K562 (cell line): Measurements from ENCODE around the gene ZNF655. TPM values are rescaled to one million over a fixed set of nuclear protein-coding genes. Genes with fewer than 3 reads are reported as not detected.

Experiments used
- ARNT ChIP-seq, 2 experiments: fragments of 450-650 bp; IDR thresholded peaks; 2 replicates each; pipeline ENCODE4 v1.6.1; 2016; ENCODE audit warnings: mild to moderate bottlenecking in 1 of 2
- CBFA2T3 ChIP-seq: fragments of 450-650 bp; IDR thresholded peaks from 2 replicates; pipeline ENCODE4 v1.6.1; 2017
- CHCHD3 ChIP-seq: fragments of 250-450 bp; sonication (Bioruptor Pico); IDR thresholded peaks from 2 replicates; pipeline ENCODE4 v2.1.2; 2022; ENCODE audit warnings: mild to moderate bottlenecking
- EP300 ChIP-seq: IDR thresholded peaks from 2 replicates; pipeline ENCODE4 v1.6.1; 2012; ENCODE audit warnings: low read length, improper control_type of control experiment
- ETV5 ChIP-seq: sonication (generic); formaldehyde crosslinking; IDR thresholded peaks from 2 replicates; pipeline ENCODE4 v1.4.0; 2020; ENCODE audit warnings: low read depth, mild to moderate bottlenecking, missing genetic modification reagents
- FOXA3 ChIP-seq, 2 experiments: fragments of 450-650 bp in 1 of 2; sonication (generic) in 1 of 2; formaldehyde crosslinking; IDR thresholded peaks in 1 of 2; conservative IDR thresholded peaks in 1 of 2; 2 replicates each; pipeline versions ENCODE4 v1.4.0 to v1.8.0; 2020 to 2022; ENCODE audit warnings: mild to moderate bottlenecking in 2 of 2, missing genetic modification reagents in 1 of 2
- KAT8 ChIP-seq: fragments of 450-650 bp; IDR thresholded peaks from 2 replicates; pipeline ENCODE4 v1.6.1; 2016; ENCODE audit warnings: low read depth, mild to moderate bottlenecking
- KDM2B ChIP-seq: fragments of 250-450 bp; sonication (Bioruptor Pico); IDR thresholded peaks from 2 replicates; pipeline ENCODE4 v1.8.0; 2021; ENCODE audit warnings: mild to moderate bottlenecking, moderate library complexity
- NFIX ChIP-seq: fragments of 250-450 bp; sonication (Bioruptor Pico); IDR thresholded peaks from 2 replicates; pipeline ENCODE4 v1.4.0; 2020; ENCODE audit warnings: low read depth, mild to moderate bottlenecking, moderate library complexity
- NR1H2 ChIP-seq: sonication (generic); formaldehyde crosslinking; IDR thresholded peaks from 2 replicates; pipeline ENCODE4 v1.4.0; 2020; ENCODE audit warnings: mild to moderate bottlenecking, missing genetic modification reagents
- POLR2A ChIP-seq: fragments of 450-650 bp; conservative IDR thresholded peaks from 2 replicates; pipeline ENCODE4 v1.6.1; 2016
- POLR2B ChIP-seq: fragments of 450-650 bp; IDR thresholded peaks from 2 replicates; pipeline ENCODE4 v1.6.1; 2018; ENCODE audit warnings: low read depth; ENCODE audit not compliant: partially characterized antibody
- PURB ChIP-seq: sonication (generic); formaldehyde crosslinking; IDR thresholded peaks from 2 replicates; pipeline ENCODE4 v1.9.0; 2021; ENCODE audit warnings: low read depth, mild to moderate bottlenecking, missing genetic modification reagents
- ZC3H11A ChIP-seq: IDR thresholded peaks from 2 replicates; pipeline ENCODE4 v1.6.1; 2012; ENCODE audit warnings: low read depth, low read length, improper control_type of control experiment
- ZFX ChIP-seq: sonication (generic); formaldehyde crosslinking; IDR thresholded peaks from 2 replicates; pipeline ENCODE4 v1.8.0; 2022; ENCODE audit warnings: mild to moderate bottlenecking, missing genetic modification reagents, moderate library complexity
- ZNF507 ChIP-seq: conservative IDR thresholded peaks from 2 replicates; pipeline ENCODE4 v1.6.1; 2017; ENCODE audit warnings: missing genetic modification characterization, missing compliant biosample characterization
- ZNF76 ChIP-seq: fragments of 250-450 bp; sonication (Bioruptor Pico); IDR thresholded peaks from 2 replicates; pipeline ENCODE4 v1.4.0; 2020; ENCODE audit warnings: mild to moderate bottlenecking, moderate library complexity, borderline replicate concordance
- polyA plus RNA-seq, 8 experiments: library from polyadenylated mRNA; depleted of rRNA in 4 of 8; stranded (reverse) in 5 of 8; unstranded in 3 of 8; fragments of >200 nt; fragmentation: Nextera tagmentation in 2 of 8; fragmentation: Illumina TruSeq in 1 of 8; extraction: Ambion mirVana in 2 of 8; extraction: Trizol in 1 of 8; gene quantifications; 2 replicates each; pipeline versions ENCODE4 v1.2.1 to v1.2.3, GENCODE V29; 2011 to 2014; ENCODE audit warnings: inconsistent platforms in 1 of 8, missing spikeins in 1 of 8
- total RNA-seq, 7 experiments: library from RNA; depleted of rRNA in 6 of 7; stranded (reverse); fragments of >200 nt in 6 of 7; fragmentation: Illumina TruSeq in 2 of 7; extraction: Trizol in 2 of 7; gene quantifications; 2 replicates each; pipeline versions ENCODE4 v1.2.1 to v1.2.3, GENCODE V29; 2011 to 2021; ENCODE audit warnings: low replicate concordance in 1 of 7
- TF ChIP-seq, protein P1 (sequence below): fragments of 450-650 bp; formaldehyde crosslinking; IDR thresholded peaks from 2 replicates; pipeline ENCODE4 v1.4.0; 2022; ENCODE audit warnings: missing genetic modification characterization
- TF ChIP-seq, protein P2 (sequence below): fragments of 250-450 bp; sonication (Bioruptor Pico); IDR thresholded peaks from 2 replicates; pipeline ENCODE4 v1.5.0; 2021
- TF ChIP-seq, protein P3 (sequence below), 2 experiments: fragments of 450-650 bp; IDR thresholded peaks; 2 replicates each; pipeline ENCODE4 v1.6.1; 2016
- TF ChIP-seq, protein P4 (sequence below): conservative IDR thresholded peaks from 2 replicates; pipeline ENCODE4 v1.6.1; 2011; ENCODE audit warnings: low read depth, mild to moderate bottlenecking, low read length; ENCODE audit not compliant: control insufficient read depth
- TF ChIP-seq, protein P5 (sequence below): IDR thresholded peaks from 2 replicates; pipeline ENCODE4 v1.6.1; 2016; ENCODE audit warnings: missing genetic modification characterization, missing compliant biosample characterization

ZNF655 gene
- total and polyA plus RNA-seq, 9 of the 15 experiments (the other 6 are each of a cell fraction or from before 2014, with no cell fraction given) = 25.7 to 130 (median 95.2) TPM

DNA sequence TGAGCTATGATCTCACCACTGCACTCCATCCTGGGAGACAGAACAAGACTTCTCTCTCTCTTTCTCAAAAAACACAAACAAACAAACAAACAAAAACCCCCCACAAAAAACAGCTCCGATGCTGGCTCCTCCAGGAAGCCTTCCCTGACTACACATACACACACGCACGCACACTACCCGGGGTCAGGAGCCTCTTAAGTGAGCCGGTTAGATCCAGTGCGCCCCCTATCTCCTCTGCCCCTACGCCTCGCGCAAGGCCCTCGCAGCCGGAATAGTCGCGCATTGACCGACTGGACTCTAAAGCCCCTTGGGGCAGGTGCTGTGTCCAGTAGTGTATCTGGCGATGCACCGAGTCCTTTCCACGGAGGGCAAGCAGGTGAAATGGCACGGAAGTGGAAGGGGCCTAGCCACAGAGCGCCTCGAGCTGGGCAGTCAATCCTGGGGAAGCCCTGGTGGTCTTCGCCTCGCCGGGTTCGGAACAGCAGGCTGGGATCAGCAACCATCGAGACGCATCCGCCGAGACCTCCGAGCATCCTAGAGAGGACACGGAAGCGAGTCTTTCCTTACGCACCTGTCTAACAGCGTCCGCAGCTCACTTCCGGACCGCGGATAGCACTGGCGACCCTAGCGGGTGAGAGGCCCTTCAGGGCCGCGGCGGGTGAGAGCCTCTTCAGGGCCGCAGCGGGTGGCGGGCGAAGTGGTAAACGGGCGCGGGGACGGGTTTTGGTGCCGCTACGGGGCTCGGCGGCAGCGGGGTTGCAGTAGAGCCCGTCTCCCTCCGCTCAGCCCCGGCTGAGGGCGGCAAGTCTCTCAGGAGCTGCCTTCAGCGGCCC, 58.1 kb downstream of the ZNF655 start, which contains the start of gene ZSCAN25 (continued):
- TF ChIP-seq ZNF76 (CRISPR knock-in tag) = 0 out of 2 replicates have a peak, but pooled peaks have one; percentile 54
- TF ChIP-seq ZC3H11A = 0 out of 2 replicates have a peak, but pooled peaks have one; percentile 59
- TF ChIP-seq CBFA2T3 = peak; percentile 5; the same call in 1 of the 2 replicates
- TF ChIP-seq POLR2B = peak; percentile 95
- TF ChIP-seq, protein P1, sequence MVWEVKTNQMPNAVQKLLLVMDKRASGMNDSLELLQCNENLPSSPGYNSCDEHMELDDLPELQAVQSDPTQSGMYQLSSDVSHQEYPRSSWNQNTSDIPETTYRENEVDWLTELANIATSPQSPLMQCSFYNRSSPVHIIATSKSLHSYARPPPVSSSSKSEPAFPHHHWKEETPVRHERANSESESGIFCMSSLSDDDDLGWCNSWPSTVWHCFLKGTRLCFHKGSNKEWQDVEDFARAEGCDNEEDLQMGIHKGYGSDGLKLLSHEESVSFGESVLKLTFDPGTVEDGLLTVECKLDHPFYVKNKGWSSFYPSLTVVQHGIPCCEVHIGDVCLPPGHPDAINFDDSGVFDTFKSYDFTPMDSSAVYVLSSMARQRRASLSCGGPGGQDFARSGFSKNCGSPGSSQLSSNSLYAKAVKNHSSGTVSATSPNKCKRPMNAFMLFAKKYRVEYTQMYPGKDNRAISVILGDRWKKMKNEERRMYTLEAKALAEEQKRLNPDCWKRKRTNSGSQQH (CRISPR knock-in tag) = no peak
- TF ChIP-seq KDM2B (CRISPR knock-in tag) = no peak
- TF ChIP-seq KAT8 = no peak
- TF ChIP-seq, protein P2, sequence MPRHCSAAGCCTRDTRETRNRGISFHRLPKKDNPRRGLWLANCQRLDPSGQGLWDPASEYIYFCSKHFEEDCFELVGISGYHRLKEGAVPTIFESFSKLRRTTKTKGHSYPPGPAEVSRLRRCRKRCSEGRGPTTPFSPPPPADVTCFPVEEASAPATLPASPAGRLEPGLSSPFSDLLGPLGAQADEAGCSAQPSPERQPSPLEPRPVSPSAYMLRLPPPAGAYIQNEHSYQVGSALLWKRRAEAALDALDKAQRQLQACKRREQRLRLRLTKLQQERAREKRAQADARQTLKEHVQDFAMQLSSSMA (CRISPR knock-in tag) = peak; percentile 82; the same call in 1 of the 2 replicates
- TF ChIP-seq NFIX (CRISPR knock-in tag) = no peak
- TF ChIP-seq EP300 = peak; percentile 32; the same call in 1 of the 2 replicates
- TF ChIP-seq, protein P3, sequence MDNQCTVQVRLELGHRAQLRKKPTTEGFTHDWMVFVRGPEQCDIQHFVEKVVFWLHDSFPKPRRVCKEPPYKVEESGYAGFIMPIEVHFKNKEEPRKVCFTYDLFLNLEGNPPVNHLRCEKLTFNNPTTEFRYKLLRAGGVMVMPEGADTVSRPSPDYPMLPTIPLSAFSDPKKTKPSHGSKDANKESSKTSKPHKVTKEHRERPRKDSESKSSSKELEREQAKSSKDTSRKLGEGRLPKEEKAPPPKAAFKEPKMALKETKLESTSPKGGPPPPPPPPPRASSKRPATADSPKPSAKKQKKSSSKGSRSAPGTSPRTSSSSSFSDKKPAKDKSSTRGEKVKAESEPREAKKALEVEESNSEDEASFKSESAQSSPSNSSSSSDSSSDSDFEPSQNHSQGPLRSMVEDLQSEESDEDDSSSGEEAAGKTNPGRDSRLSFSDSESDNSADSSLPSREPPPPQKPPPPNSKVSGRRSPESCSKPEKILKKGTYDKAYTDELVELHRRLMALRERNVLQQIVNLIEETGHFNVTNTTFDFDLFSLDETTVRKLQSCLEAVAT (IDR thresholded peaks at IDR 0.05) = peak; percentile 56 to 61; a peak in 2 of 4 replicates
- TF ChIP-seq ETV5 (CRISPR knock-in tag) = peak; percentile 100
- TF ChIP-seq PURB (CRISPR knock-in tag) = no peak
- TF ChIP-seq FOXA3 (CRISPR knock-in tag; conservative IDR thresholded peaks at IDR 0.05 in 1 of 2, IDR thresholded peaks at IDR 0.05 in 1 of 2) = no peak; a peak in 1 of 4 replicates
- peak; percentile 96 for TF ChIP-seq POLR2A
- TF ChIP-seq, protein P4, sequence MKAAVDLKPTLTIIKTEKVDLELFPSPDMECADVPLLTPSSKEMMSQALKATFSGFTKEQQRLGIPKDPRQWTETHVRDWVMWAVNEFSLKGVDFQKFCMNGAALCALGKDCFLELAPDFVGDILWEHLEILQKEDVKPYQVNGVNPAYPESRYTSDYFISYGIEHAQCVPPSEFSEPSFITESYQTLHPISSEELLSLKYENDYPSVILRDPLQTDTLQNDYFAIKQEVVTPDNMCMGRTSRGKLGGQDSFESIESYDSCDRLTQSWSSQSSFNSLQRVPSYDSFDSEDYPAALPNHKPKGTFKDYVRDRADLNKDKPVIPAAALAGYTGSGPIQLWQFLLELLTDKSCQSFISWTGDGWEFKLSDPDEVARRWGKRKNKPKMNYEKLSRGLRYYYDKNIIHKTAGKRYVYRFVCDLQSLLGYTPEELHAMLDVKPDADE = peak; percentile 89
- TF ChIP-seq ZFX (CRISPR knock-in tag) = peak; percentile 95
- peak; percentile 89 to 94 for TF ChIP-seq ARNT (IDR thresholded peaks at IDR 0.05)
- TF ChIP-seq, protein P5, sequence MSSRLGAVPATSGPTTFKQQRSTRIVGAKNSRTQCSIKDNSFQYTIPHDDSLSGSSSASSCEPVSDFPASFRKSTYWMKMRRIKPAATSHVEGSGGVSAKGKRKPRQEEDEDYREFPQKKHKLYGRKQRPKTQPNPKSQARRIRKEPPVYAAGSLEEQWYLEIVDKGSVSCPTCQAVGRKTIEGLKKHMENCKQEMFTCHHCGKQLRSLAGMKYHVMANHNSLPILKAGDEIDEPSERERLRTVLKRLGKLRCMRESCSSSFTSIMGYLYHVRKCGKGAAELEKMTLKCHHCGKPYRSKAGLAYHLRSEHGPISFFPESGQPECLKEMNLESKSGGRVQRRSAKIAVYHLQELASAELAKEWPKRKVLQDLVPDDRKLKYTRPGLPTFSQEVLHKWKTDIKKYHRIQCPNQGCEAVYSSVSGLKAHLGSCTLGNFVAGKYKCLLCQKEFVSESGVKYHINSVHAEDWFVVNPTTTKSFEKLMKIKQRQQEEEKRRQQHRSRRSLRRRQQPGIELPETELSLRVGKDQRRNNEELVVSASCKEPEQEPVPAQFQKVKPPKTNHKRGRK (tag) = peak; percentile 58; the same call in 1 of the 2 replicates
- peak; percentile 97 for TF ChIP-seq NR1H2 (CRISPR knock-in tag)
- no peak for TF ChIP-seq CHCHD3 (CRISPR knock-in tag)
- no peak for TF ChIP-seq ZNF507
